Neural cell (in vitro differentiated cells): ENCODE data around the gene EEF1AKMT4. TPM values are rescaled to one million over a fixed set of nuclear protein-coding genes. Genes with fewer than 3 reads are reported as not detected.

Source experiments
- H2AFZ ChIP-seq: fragments of 200-600, 300-800 bp; sonication (generic), shearing (Covaris generic); 2 replicates; pipeline ENCODE4 v1.6.0; 2014; ENCODE audit warnings: low read depth, mild to moderate bottlenecking, antibody characterized with exemption, low read length, moderate library complexity
- H3F3A ChIP-seq: fragments of 200-600 bp; shearing (Covaris generic); 2 replicates; pipeline ENCODE4 v1.6.1; 2016; ENCODE audit warnings: mild to moderate bottlenecking, moderate library complexity, mixed read lengths, antibody characterized with exemption, low read length; ENCODE audit not compliant: insufficient read depth, poor library complexity, severe bottlenecking
- H3K27ac ChIP-seq: fragments of 200-600, 300-800 bp; sonication (generic), shearing (Covaris generic); 2 replicates; pipeline ENCODE4 v1.5.1; 2014; ENCODE audit warnings: mild to moderate bottlenecking, low read length, moderate library complexity
- H3K27me3 ChIP-seq: fragments of 300-800, 200-600 bp; sonication (generic), shearing (Covaris generic); 2 replicates; pipeline ENCODE4 v1.6.0; 2014; ENCODE audit warnings: mild to moderate bottlenecking, low read depth, low read length, moderate library complexity; ENCODE audit not compliant: insufficient read depth
- H3K36me3 ChIP-seq: fragments of 300-800, 200-600 bp; sonication (generic), shearing (Covaris generic); 2 replicates; pipeline ENCODE4 v1.5.1; 2014; ENCODE audit warnings: mild to moderate bottlenecking, antibody characterized with exemption, low read length, moderate library complexity; ENCODE audit not compliant: insufficient read depth
- H3K4me2 ChIP-seq: fragments of 300-800, 200-600 bp; sonication (generic), shearing (Covaris generic); 2 replicates; pipeline ENCODE4 v1.6.0; 2014; ENCODE audit warnings: mild to moderate bottlenecking, low read length
- H3K4me3 ChIP-seq: fragments of 300-800, 200-600 bp; sonication (generic), shearing (Covaris generic); 2 replicates; pipeline ENCODE4 v1.5.1; 2014; ENCODE audit warnings: mild to moderate bottlenecking, low read length, moderate library complexity
- H3K79me2 ChIP-seq: fragments of 200-600 bp; shearing (Covaris generic); replicated peaks from 2 replicates; pipeline ENCODE4 v1.6.0; 2014; ENCODE audit warnings: mild to moderate bottlenecking, low read length, moderate library complexity; ENCODE audit not compliant: insufficient read depth
- H3K9ac ChIP-seq: fragments of 300-800, 200-600 bp; sonication (generic), shearing (Covaris generic); 2 replicates; pipeline ENCODE4 v1.6.1; 2016; ENCODE audit warnings: mild to moderate bottlenecking, low read length, mixed read lengths
- H3K9me2 ChIP-seq: fragments of 200-600 bp; shearing (Covaris generic); 2 replicates; pipeline ENCODE4 v1.6.1; 2016; ENCODE audit warnings: mild to moderate bottlenecking, low read length, mixed read lengths; ENCODE audit not compliant: insufficient read depth
- H3K9me3 ChIP-seq: fragments of 200-600, 300-800 bp; sonication (generic), shearing (Covaris generic); 2 replicates; pipeline ENCODE4 v1.6.1; 2016; ENCODE audit warnings: mild to moderate bottlenecking, mixed run types, low read length, moderate library complexity, mixed read lengths
- H4K20me1 ChIP-seq: fragments of 200-600 bp; shearing (Covaris generic); 2 replicates; pipeline ENCODE4 v1.6.1; 2016; ENCODE audit warnings: mild to moderate bottlenecking, mixed run types; ENCODE audit not compliant: insufficient read depth
- CTCF ChIP-seq: fragments of 450-650 bp; IDR thresholded peaks from 2 replicates; pipeline ENCODE4 v1.5.1; 2014; ENCODE audit warnings: antibody characterized with exemption, mild to moderate bottlenecking, moderate library complexity; ENCODE audit not compliant: poor library complexity, severe bottlenecking
- EP300 ChIP-seq: fragments of 450-650 bp; conservative IDR thresholded peaks from 2 replicates; pipeline ENCODE4 v1.6.1; 2014; ENCODE audit warnings: antibody characterized with exemption, mild to moderate bottlenecking, moderate library complexity; ENCODE audit not compliant: poor library complexity, severe bottlenecking
- EZH2 ChIP-seq: fragments of 200-600, 300-800 bp; shearing (Covaris generic), sonication (generic); IDR thresholded peaks from 2 replicates; pipeline ENCODE4 v1.6.1; 2014; ENCODE audit warnings: antibody characterized with exemption, low read length, borderline replicate concordance, mild to moderate bottlenecking; ENCODE audit not compliant: insufficient read depth, poor library complexity, severe bottlenecking
- MXI1 ChIP-seq: fragments of 450-650 bp; conservative IDR thresholded peaks from 2 replicates; pipeline ENCODE4 v1.6.1; 2014; ENCODE audit warnings: antibody characterized with exemption, mild to moderate bottlenecking; ENCODE audit not compliant: poor library complexity, severe bottlenecking
- POLR2AphosphoS5 ChIP-seq: IDR thresholded peaks from 2 replicates; pipeline ENCODE4 v1.6.1; 2012
- RAD21 ChIP-seq: fragments of 450-650 bp; conservative IDR thresholded peaks from 2 replicates; pipeline ENCODE4 v1.6.1; 2014; ENCODE audit warnings: antibody characterized with exemption, mild to moderate bottlenecking, moderate library complexity
- REST ChIP-seq: IDR thresholded peaks from 2 replicates; pipeline ENCODE4 v1.6.1; 2012; ENCODE audit warnings: borderline replicate concordance
- SMC3 ChIP-seq: fragments of 450-650 bp; conservative IDR thresholded peaks from 2 replicates; pipeline ENCODE4 v1.6.1; 2014; ENCODE audit warnings: antibody characterized with exemption, mild to moderate bottlenecking, moderate library complexity; ENCODE audit not compliant: poor library complexity
- TAF1 ChIP-seq: IDR thresholded peaks from 2 replicates; pipeline ENCODE4 v1.6.1; 2012; ENCODE audit warnings: low read depth
- polyA plus RNA-seq: library from polyadenylated mRNA; depleted of rRNA; stranded (reverse); fragments of >200 nt; gene quantifications from 2 replicates; pipeline ENCODE4 v1.2.3, GENCODE V29; 2014

EEF1AKMT4 gene
- polyA plus RNA-seq, 1 donor from 2014 or later: 1.6 TPM

DNA sequence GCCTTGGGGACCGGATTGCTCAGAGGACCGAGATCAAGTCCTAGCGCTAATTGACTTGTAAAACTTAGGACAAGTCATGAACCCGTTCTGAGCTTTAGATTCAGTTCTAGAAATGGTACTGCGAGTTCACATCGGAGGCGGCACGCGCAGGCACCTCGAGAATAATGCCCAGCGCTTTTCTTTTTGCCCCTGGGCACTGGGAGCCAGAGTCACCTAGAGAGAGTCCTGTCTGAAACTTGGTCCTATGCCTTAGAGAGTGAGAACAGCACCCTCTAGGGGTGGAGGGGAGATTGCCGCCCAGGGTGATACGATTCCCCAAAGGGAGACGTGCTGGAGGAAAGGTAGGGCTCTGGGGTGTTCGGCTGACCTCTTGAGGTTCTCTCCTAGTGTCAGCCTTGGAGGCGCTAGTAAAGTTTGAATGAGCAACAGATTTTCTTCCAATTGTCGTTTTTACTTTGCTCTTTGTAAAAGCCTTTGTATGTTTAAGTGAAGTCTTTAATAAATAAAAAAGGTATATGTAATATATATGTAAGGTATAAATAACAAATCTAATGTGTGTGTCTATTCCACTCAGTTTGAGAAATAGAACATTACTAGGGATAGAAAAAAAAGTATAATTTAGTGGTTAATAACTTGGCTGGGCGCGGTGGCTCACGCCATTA is 826 bp downstream of the EEF1AKMT4 start:
- H3K9ac ChIP-seq: peak overlapping the region; percentile 47

More for the DNA sequence above, 826 bp downstream of the EEF1AKMT4 start:
- no peaks in the 10 kb centered on the region for H3K9me2 ChIP-seq
- H3K9me3 ChIP-seq: no peaks in the 10 kb centered on the region
- H4K20me1 ChIP-seq: no peaks in the 10 kb centered on the region
- H3K4me3 ChIP-seq: peak overlapping the region; percentile 73
- no peaks in the 10 kb centered on the region for H3K27me3 ChIP-seq
- H3K4me2 ChIP-seq: peak overlapping the region; percentile 12
- H3K79me2 ChIP-seq: no peaks in the 10 kb centered on the region
- H3F3A ChIP-seq: no peaks in the 10 kb centered on the region
- no peak for TF ChIP-seq REST
- TF ChIP-seq CTCF: peak; percentile 73
- peak; percentile 44 for TF ChIP-seq RAD21
- TF ChIP-seq MXI1: no peak
- TF ChIP-seq TAF1: no peak
- TF ChIP-seq POLR2AphosphoS5: no peak
- no peak for TF ChIP-seq EZH2
- TF ChIP-seq SMC3: peak; percentile 15
- TF ChIP-seq EP300: no peak
- peak overlapping the region; percentile 4 for H3K27ac ChIP-seq
- H2AFZ ChIP-seq: peak overlapping the region; percentile 36
- no peaks in the 10 kb centered on the region for H3K36me3 ChIP-seq
